Kidney glomerular epithelial cell (primary cell): ENCODE data around the gene QPRT.
"Not testable (repeated sequence)": the region's sequence is repeated elsewhere in the genome, so short reads cannot be mapped to it uniquely, and the experiment has no call there.

Experiments
- DNase-seq: peaks from one replicate; lab custom pipeline; 2025; lab: John Stamatoyannopoulos, UW

Gene QPRT

DNA sequence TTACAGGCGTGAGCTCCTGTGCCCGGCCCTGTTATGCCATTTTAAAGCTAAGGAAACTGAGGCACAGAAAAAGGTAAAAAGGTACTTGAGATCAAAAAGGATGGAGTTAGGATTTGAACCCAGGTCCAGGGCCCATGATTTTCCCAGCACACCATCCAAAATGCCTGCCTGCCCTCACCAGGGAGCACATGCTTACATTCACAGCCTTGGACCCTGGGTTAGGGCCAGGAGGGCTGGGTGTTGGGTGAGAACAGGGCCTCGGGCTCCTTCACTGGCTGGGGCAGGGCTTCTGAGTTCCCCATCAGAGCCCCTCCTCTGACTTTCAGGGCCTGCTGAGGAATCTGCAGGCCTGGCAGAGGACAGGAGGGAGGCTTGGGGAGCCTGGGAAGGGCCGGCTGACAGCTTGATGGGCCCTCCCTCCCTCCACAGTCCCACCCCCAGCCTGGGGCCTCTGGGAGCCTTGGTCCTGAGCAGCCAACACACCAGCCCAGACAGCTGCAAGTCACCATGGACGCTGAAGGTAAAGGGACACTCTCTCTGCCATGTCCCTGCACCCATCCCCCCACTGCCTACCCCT, at the start of gene QPRT:
Gene QPRT (plus strand): TSS at position 490 of the 577 bp plus-strand sequence. CDS start 18 bp downstream, at position 508.
- no peak for DNase-seq

DNA sequence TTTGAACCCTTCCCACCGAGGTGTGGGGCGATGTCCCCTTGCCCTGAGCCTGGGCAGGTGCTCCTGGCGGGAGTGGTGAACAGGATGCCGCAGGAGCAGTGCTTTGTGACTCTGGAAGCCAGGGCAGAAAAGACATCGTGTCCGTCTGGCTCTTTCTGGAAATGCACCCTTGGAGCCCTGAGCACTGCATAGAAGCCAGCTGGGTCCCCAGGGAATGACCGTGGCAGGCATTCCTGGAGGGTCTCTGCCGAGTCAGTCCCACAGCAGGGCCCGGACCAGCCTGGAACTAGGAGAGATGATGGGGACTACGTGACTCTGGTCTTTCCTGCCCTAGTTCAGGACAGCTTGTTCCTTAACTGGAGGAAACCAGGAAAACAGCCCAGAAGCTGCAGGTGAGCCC, 49.7 kb upstream of the QPRT start:
- DNase-seq, result not testable (repeated sequence)

DNA sequence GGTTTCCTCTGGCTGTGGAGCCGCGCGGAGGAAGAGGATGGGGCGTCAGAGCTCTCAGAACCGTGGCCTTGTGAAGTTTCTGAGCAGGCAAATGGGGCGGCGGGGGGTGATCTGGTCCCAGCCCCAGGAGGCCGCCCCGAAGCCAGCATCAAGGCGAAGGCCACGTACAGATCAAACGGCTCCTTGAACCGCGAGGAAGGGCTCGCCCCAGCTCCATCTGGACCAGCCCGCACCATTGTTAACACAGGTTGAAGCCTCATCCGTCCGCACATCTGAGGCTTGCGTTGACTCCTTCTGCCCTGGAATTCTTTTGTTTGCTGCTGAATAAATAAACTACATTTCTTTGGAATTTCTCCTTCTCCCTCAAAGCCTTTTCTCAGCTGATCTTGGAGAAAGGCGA, 47.3 kb upstream of the QPRT start:
- DNase-seq, result not testable (repeated sequence)

DNA sequence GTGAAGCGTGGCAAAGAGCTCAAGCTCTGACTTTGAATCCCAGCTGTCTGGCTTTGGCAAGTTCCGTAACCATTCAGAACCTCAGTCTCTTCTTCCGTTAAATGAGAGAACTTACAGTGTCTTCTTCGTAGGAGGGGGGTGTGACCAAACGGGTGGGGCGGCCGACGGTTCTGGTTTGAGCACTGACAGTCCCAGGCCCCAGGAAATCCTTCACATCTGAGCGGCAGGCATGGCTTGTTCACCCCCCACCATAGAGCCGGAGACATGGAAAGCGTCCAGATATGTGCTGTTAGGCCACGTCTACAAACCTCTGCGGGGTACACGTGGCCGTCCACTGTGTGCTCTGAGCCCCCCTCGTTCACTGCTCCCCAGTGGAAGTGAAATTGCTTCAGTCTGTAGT, 43.1 kb upstream of the QPRT start:
- DNase-seq, result not testable (repeated sequence)

DNA sequence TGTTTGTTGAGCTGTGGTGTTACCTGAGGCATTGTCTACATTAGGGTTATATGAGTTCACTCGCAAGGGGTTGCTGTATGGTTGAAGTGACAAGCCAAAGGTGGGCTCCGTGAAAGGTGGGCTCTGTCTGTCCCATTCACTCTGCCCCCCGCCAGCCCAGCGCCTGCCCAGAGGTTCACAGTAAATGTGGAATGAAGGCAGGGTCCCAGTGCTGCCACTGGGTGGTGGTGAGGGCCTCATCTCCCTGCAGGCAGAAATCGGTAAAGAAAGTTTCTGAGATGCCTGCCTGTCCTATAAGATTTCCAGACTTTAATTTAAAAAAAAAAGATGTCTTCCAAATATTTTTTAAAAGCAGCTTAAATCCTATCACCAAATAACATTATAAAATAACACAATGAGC, 42.6 kb upstream of the QPRT start:
- not testable (repeated sequence) for DNase-seq

DNA sequence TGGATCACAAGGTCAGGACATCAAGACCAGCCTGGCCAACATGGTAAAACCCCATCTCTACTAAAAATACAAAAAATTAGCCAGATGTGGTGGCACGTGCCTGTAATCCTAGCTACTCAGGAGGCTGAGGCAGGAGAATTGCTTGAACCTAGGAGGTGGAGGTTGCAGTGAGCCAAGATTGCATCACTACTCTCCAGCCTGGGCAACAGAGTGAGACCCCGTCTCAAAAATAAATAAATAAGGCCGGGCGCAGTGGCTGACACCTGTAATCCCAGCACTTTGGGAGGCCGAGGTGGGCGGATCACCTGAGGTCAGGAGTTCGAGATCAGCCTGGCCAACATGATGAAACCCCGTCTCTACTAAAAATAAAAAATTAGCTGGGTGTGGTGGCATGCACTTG, 40.2 kb upstream of the QPRT start:
- DNase-seq, result not testable (repeated sequence)

DNA sequence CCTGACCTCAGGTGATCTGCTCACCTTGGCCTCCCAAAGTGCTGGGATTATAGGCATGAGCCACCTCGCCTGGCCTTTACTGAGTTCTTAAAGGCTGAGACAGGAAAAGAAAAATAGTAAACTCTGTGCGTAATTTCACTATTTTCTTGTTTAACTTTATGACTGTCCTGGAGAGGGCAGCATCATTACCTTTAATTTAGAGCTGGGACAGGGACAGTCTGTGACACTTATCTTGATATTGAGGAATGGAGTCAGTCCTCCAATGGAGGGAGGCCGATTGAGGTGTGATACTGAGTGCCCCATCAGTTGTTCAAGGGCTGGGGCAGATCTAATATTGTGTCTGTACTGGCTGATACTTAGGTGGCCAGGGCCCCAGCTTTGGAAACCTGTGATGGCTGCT, 37.4 kb upstream of the QPRT start:
- no peak for DNase-seq

DNA sequence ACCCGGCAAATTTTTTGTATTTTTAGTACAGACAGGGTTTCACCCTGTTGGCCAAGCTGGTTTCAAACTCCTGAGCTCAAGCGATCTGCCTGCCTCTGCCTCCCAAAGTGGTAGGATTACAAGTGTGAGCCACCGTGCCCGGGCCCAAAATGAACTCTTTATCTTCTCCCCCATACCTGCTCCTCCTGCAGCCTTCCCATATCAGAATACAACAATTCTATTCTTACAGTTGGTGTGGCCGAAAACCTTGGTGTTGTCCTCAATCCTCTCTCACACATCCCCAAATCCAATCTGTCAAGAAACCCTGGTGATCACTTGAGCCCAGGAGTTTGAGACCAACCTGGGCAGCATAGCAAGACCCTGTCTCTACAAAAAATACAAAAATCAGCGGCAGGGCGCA, 35.4 kb upstream of the QPRT start:
- DNase-seq, result no peak

DNA sequence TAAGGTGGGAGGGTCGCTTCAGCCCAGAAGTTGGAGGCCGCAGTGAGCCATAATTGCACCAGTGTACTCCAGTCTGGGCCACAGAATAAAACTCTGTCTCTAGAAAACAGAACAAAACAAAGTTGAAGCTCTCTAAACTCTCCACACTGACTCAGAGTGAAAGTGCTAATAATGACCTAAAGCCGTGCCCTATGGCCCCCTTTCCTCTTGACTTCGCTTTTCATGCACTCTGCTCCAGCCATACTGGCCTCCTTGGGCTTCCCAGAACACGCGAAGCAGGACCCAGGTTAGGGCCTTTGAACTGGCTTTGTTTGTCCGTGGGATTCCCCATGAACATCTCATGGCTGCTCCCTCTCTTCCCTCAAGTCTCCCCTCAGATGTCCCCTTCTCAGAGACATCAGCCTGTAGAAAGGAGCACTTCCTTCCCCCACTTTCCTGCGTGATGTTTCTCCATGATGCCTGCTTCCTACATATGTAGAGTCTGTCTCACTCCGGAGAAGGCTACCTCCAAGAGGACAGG, 34.6 kb upstream of the QPRT start:
- no peak for DNase-seq

DNA sequence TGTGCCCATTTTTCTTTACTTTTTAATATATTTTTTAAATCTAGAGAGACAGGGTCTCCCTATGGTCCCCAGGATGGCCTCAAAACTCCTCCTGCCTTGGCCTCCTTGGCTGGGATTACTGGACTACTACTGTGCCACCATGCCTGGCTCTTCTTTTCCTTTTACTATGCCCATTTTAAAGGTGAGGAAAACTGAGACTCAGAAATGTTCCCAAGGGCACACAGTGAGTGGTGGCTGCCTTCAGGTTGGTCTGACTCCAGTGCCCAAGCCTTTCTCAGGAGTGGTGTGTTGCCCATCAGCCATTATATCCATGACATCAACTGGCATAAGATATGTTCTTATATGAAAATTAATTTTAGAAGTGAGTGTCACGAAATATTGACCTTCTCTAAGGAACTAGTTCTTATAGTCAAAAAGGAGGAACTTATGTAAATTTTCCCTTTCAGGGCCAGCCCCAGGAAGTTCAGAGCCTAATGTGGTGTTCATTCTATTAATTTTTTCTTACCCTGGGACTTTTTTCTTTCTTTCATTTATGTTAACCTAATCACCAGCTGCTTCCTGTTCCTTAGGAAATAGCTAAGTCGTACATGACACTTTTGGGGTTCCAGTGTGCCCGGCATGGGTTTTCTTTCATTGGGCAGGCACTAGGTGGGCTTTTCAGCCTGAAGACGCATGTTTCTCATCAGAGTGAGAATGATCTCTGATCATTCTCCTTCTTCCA, 33.8 kb upstream of the QPRT start:
- DNase-seq, result no peak

DNA sequence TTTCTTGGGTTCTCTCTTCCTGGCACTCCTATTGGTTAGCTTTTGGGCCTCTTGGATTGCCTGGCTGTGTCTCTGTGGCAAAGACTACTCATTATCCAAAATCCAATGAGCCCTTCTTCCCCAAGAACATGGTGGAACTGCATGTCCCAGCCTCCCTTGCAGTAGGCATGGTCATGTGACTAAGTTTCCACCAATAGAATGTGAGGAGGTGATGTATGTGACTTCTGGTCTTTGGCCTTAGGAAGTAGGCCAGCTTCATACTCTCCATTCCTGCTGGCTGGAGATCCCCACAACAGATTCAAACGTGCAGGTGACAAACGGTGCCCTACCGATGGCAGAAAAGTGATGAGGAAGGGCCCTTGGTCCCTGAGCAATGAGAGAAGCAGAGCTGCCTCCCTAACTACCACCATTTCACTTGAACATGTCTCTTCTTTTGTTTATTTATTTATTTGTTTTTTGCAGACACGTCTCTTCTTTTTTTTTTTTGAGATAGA, 33.2 kb upstream of the QPRT start:
- no peak for DNase-seq

DNA sequence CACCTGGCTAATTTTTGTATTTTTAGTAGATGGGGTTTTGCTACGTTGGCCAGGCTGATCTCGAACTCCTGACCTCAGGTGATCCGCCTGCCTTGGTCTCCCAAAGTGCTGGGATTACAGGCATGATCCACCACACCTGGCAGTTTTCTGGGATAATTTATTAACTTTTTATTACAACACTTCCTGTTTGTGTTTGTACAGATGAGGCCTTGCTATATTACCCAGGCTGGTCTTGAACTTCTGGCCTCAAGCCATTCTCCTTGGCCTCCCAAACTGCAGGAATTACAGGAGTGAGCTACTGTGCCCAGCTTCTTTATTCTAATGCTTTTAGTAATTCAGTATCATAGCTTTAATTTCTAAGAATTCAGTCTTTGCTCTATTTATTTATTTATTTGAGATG, 32.0 kb upstream of the QPRT start:
- DNase-seq, result no peak

DNA sequence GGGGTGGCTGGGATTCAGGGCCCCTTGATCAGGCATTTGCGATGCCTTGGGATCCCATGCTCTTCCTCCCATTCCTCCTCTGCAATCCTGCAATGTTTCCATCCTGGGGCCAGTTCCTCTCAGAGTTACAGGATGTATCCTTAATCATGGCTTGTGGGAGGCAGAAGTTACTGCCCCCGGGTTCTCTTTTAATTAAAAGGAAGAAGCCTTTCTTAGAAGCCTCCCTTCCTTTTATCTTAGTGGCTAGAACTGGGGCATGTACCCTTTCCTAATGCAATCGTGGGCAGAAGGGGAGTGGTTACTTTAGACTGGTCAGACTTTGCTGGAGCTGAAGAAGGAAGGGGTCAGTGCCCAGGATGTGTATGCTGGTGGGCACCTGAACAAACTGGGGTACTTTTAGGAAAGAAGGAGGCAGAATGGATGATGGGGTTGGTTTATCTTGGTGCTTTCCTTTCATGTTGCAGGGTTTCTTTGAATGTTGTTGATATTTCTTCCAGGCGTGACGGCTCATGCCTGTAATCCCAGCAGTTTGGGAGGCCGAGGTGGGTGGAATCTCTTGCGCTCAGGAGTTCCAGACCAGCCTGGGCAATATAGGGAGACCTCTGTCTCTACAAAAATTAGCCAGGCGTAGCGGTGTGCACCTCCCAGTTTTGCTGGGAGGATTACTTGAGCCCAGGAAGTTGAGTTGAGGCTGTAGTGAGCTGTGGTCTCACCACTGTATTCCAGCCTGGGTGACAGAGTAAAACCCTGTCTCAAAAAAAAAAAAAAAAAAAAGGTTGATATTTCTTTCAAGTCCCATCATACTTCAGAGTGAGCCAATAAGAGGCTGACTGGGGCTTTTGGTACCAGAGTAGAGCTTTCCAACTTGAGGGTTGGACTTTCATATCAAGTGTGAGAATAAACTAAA, 29.1 kb upstream of the QPRT start:
- peak; percentile 12 for DNase-seq

DNA sequence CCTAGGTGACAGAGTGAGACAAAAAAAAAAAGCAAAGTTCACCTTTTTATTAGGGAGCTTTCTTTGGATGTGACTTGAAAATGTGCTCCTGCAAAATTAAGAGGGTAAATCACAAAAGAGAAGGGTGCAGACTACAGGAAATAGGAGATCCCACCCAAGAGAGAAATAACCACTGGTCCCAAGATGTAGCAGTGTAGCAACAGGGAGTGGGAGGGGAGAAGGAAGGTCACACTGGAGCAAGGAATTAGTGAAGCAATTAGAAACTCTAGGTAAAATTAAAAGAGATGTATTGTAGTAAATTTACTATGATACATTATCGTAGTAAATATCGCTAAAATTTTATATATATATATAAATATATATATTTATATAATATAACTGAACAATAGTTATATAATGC, 28.2 kb upstream of the QPRT start:
- DNase-seq, result no peak

DNA sequence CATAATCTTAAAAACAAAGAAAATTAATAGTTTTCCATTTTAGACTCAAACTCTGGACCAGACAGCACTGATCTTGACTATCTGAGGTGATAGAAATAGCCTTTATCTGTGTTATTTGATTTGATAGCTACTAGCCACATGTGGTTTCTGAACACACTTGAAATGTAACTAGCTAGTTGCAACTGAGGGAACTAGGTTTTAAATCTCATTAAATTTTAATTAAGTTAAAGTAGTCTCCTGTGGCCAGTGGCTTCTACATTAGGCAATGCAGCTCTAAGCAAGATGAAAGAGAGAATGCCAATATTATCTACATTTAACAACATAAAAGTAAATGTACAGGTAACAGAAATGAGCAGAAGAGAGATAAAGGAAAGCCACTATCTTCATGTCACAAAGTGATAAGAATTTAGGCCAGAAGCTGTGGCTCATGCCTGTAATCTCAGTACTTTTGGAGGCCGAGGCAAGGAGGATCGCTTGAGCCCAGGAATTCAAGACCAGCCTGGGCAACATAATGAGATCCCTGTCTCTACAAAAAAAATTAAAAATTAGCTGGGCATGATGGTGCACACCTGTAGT, 27.1 kb upstream of the QPRT start:
- DNase-seq, result no peak

DNA sequence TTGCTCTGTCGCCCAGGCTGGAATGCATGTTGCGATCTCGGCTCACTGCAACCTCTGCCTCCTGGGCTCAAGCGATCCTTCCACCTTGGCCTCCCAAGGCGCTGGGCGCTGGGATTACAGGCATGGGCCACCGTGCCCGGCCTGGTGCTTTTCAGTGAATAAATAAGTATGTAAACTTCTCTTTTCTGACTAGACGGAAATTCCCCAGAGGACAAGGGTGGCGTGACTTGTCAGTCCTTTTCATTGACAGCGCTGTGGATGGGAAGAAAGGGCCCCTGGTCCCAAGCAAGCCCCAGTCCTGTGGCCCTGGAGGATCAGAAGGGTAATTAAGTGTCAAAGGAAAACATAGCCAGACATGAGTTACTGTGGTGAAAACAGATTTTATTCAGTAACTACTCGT, 25.5 kb upstream of the QPRT start:
- no peak for DNase-seq

DNA sequence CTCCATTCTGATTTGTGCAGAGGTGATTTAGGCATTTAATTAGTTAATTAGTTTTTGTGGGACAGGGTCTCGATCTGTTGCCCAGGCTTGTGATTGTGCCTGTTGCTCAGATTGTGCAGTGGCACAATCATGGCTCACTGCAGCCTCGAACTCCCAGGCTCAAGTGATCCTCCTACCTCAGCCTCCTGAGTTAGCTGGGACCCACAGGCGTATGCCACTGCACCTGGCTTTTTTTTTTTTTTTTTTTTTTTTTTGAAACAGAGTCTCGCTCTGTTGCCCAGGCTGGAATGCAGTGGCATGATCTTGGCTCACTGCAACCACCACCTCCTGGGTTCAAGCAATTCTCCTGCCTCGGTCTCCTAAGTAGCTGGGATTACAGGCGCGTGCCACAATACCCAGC, 25.1 kb upstream of the QPRT start:
- DNase-seq, result not testable (repeated sequence)

DNA sequence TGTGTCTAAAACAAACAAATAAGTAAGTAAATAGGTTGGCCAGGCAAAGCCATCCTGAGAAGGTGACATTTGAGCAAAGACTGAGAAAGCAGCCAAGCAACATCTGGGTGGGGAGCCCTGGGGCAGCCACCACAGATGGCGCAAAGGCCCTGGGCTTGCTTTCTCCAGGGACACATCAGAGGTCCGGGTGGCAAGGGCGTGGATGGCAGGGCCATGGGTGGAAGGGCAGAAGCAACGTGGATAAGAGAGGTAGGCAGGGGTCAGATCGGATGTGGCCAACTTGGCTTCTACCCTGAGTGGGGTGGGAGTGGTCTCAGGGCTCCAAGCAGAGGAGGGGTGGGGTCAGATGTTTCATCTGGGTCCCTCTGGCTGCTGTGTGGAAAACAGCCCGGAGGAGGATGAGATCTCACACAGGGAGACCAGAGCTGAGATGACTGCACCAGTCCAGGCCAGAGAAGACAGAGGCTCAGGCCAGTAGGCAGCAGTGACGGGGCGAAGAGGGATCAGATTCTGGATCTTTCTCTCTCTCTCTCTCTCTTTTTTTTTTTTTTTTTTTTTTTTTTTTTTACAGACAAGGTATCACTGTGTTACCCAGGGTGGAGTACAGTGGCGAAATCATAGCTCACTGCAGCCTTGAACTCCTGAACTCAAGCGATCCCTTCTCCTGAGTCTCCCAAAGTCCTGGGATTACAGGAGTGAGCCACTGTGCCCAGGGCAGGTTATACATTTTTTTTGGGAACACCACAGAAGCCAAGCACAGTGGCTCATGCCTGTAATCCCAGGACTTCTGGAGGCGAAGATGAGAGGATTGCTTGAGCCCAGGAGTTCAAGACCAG, 22.1 kb upstream of the QPRT start:
- DNase-seq, result no peak

DNA sequence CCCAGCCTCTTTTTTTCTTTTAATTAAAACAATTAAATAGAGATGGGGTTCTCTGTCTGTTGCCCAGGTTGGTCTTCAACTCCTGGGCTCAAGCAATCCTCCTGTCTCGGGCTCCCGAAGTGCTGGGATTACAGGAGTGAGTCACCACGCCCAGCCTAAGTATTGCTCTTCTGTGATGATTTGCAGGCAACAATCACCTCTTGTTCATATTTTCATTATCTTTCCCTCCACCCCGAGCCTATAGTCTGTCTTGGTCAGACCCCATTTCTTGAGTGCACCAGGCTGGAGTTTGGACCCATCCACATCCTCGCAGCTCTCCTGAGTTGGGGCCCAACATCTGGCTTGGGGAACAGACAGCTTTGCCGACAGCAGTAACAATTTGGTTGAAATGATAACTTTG, 20.3 kb upstream of the QPRT start:
- no peak for DNase-seq

DNA sequence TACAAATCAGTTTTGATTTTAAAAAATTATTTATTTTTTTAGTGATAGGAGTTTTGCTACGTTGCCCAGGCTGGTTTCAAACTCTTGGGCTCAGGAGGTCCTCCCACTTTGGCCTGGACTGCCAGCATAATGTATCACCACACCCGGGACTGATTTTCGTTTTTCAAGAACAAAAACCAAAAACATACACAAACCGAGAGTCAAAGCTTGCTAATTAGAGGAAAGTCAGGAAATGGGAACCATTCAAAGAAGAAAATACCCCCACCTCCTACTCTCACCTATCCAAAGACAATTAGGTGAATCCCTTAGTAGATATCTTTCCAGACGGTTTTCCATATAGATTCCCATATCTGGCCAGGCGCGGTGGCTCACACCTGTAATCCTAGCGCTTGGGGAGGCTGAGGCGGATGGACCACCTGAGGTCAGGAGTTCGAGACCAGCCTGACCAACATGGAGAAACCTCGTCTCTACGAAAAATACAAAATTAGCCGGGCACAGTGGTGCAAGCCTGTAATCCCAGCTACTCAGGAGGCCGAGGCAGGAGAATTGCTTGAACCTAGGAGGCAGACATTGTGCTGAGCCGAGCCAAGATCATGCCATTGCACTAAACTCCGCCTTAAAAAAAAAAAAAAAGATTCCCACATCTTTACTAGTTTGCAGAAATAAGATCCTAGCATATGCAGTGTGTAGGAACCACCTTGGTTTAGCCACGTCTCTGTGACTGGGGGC, 16.8 kb upstream of the QPRT start:
- DNase-seq, result no peak

DNA sequence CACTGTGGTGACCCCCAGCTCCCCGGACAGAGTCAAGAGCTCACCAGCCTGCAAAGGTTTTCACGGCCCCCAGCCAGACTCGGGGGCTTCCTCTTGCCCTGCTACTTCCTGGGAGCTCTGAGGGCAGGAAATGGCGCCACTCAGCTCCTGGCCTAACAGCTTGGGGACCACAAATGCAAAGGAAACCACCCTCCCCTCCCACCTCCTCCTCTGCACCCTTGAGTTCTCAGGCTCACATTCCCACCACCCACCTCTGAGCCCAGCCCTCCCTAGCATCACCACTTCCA, 16.3 kb upstream of the QPRT start:
- DNase-seq, result no peak
